Caco-2 (cell line): ENCODE measurements around the gene STUM. TPM values are rescaled to one million over a fixed set of nuclear protein-coding genes. Genes with fewer than 3 reads are reported as not detected.

Experiments
- BruUV-seq: library from RNA; stranded (reverse); fragments of 400-500 nt; replicated peaks from 2 replicates; lab custom pipeline; 2021; lab: Mats Ljungman, UMichigan
- CTCF ChIA-PET: fragments of 300-600 bp; sonication (Branson Sonifier 250); formaldehyde crosslinking; loops from one replicate; lab custom pipeline; 2022; ENCODE audit warnings: antibody characterized with exemption; lab: Charles Lee
- POLR2A ChIA-PET: fragments of 300-600 bp; sonication (Branson Sonifier 250); formaldehyde crosslinking; loops from one replicate; lab custom pipeline; 2022; ENCODE audit warnings: antibody characterized with exemption; lab: Charles Lee
- DNase-seq, 2 experiments: peaks; one replicate each; pipeline versions ENCODE4 v3.0.0 to v3.0.0-alpha.2; 2020 to 2022
- H3K27me3 ChIP-seq: replicated peaks from 2 replicates; pipeline ENCODE4 v1.6.0; 2011; ENCODE audit warnings: low read length; ENCODE audit not compliant: control insufficient read depth, insufficient read depth
- H3K36me3 ChIP-seq: 2 replicates; pipeline ENCODE4 v1.5.1; 2011; ENCODE audit warnings: low read length; ENCODE audit not compliant: control insufficient read depth, insufficient read depth
- H3K4me1 ChIP-seq: fragments of 250-450 bp; sonication (Bioruptor Pico); 2 replicates; pipeline ENCODE4 v1.5.1; 2020; ENCODE audit warnings: mild to moderate bottlenecking
- H3K4me3 ChIP-seq: 2 replicates; pipeline ENCODE4 v1.5.1; 2011; ENCODE audit warnings: low read depth, mild to moderate bottlenecking, control low read depth, low read length
- H3K9me3 ChIP-seq: fragments of 250-450 bp; sonication (Bioruptor Pico); 2 replicates; pipeline ENCODE4 v1.5.1; 2020; ENCODE audit warnings: mild to moderate bottlenecking, moderate library complexity
- H3K27ac Mint-ChIP-seq: one replicate; pipeline ENCODE4 v1.8.0; 2022; ENCODE audit warnings: mixed read lengths; ENCODE audit not compliant: unreplicated experiment
- H3K27me3 Mint-ChIP-seq: one replicate; pipeline ENCODE4 v1.8.0; 2022; ENCODE audit warnings: mixed read lengths; ENCODE audit not compliant: insufficient read depth, unreplicated experiment
- H3K36me3 Mint-ChIP-seq: one replicate; pipeline ENCODE4 v1.8.0; 2022; ENCODE audit warnings: mild to moderate bottlenecking, mixed read lengths; ENCODE audit not compliant: insufficient read depth, unreplicated experiment
- H3K4me1 Mint-ChIP-seq: one replicate; pipeline ENCODE4 v1.8.0; 2022; ENCODE audit warnings: low read depth, mixed read lengths; ENCODE audit not compliant: unreplicated experiment
- H3K4me3 Mint-ChIP-seq: one replicate; pipeline ENCODE4 v1.8.0; 2022; ENCODE audit warnings: mild to moderate bottlenecking, moderate library complexity, mixed read lengths; ENCODE audit not compliant: unreplicated experiment
- H3K9me3 Mint-ChIP-seq: one replicate; pipeline ENCODE4 v1.8.0; 2022; ENCODE audit warnings: mixed read lengths; ENCODE audit not compliant: unreplicated experiment
- CTCF ChIP-seq, 2 experiments: fragments of 200-600 bp in 1 of 2; IDR thresholded peaks; 1 replicate in 1 of 2; 2 replicates in 1 of 2; pipeline versions ENCODE4 v1.5.1 to v1.8.0; 2011 to 2022; ENCODE audit warnings: antibody characterized with exemption in 1 of 2, control low read depth in 1 of 2, inconsistent platforms in 1 of 2, low read depth in 1 of 2, low read length in 1 of 2, mild to moderate bottlenecking in 1 of 2, moderate library complexity in 1 of 2; ENCODE audit not compliant: insufficient read depth in 1 of 2, severe bottlenecking in 1 of 2, unreplicated experiment in 1 of 2
- intact Hi-C: fragments of 100-400 bp; cut with micrococcal nuclease; formaldehyde crosslinking; loops from one replicate; pipeline ENCODE4 v1.10.0; 2022; ENCODE audit not compliant: unreplicated experiment
- total RNA-seq: library from RNA; stranded (reverse); gene quantifications from 2 replicates; pipeline ENCODE4 v1.2.3, GENCODE V29; 2022

STUM gene
- total RNA-seq, 1 experiment from 2014 or later: 1.7 TPM

GRCh38 chr1:226560243-226560642 lies 11.7 kb downstream of the STUM start:
- no TSS peak for BruUV-seq
- H3K9me3 Mint-ChIP-seq: no peaks in the 10 kb centered on the region
- H3K4me1 ChIP-seq: no peaks in the 10 kb centered on the region
- intact Hi-C loops: no loop called here
- no peak for DNase-seq
- no peaks in the 10 kb centered on the region for H3K36me3 ChIP-seq
- H3K27ac Mint-ChIP-seq: no peak overlapping the region
- no peak overlapping the region for H3K4me3 Mint-ChIP-seq
- no peaks in the 10 kb centered on the region for H3K36me3 Mint-ChIP-seq
- CTCF ChIA-PET: no interaction called here
- H3K4me1 Mint-ChIP-seq: no peaks in the 10 kb centered on the region
- peaks cover 6% of the 10 kb centered on the region for H3K27me3 Mint-ChIP-seq
- no peaks in the 10 kb centered on the region for H3K9me3 ChIP-seq
- no peak for TF ChIP-seq CTCF (IDR thresholded peaks at IDR 0.05; ENCODE audit: insufficient read depth in 1 of 2, low read depth in 1 of 2, low read length in 1 of 2, severe bottlenecking in 1 of 2, unreplicated experiment in 1 of 2)
- POLR2A ChIA-PET: no interaction called here
- no peak overlapping the region for H3K4me3 ChIP-seq
- H3K27me3 ChIP-seq: no peaks in the 10 kb centered on the region

- no peak overlapping the region for H3K4me3 Mint-ChIP-seq
- H3K9me3 ChIP-seq: no peaks in the 10 kb centered on the region
- H3K27me3 Mint-ChIP-seq: no peaks in the 10 kb centered on the region
- ChIA-PET POLR2A (no interaction called here), CTCF (interaction anchor here (0.6 kb wide), 1 partner anchor 44 kb away, joined by 3 read pairs; no protein-coding TSS in a partner anchor)
- BruUV-seq: no TSS peak
- no peaks in the 10 kb centered on the region for H3K36me3 Mint-ChIP-seq
- H3K4me1 Mint-ChIP-seq: no peaks in the 10 kb centered on the region
- no peak overlapping the region for H3K27ac Mint-ChIP-seq
- H3K9me3 Mint-ChIP-seq: no peaks in the 10 kb centered on the region
- no peak for TF ChIP-seq CTCF (IDR thresholded peaks at IDR 0.05; ENCODE audit: insufficient read depth in 1 of 2, low read depth in 1 of 2, low read length in 1 of 2, severe bottlenecking in 1 of 2, unreplicated experiment in 1 of 2)
- no peak overlapping the region for H3K4me3 ChIP-seq
- intact Hi-C loops: no loop called here
- H3K27me3 ChIP-seq: no peaks in the 10 kb centered on the region
- no peaks in the 10 kb centered on the region for H3K36me3 ChIP-seq
- DNase-seq: no peak
- H3K4me1 ChIP-seq: no peaks in the 10 kb centered on the region
These were observed 14.4 kb downstream of the STUM start for GRCh38 chr1:226562989-226563388.

- Histone ChIP-seq H3K36me3 (no peaks in the 10 kb centered on the region), H3K9me3 (no peaks in the 10 kb centered on the region), H3K4me3 (no peak overlapping the region), H3K4me1 (no peaks in the 10 kb centered on the region), H3K27me3 (no peaks in the 10 kb centered on the region)
- intact Hi-C loops: no loop called here
- CTCF ChIA-PET: no interaction called here
- Mint-ChIP-seq H3K4me1 (no peaks in the 10 kb centered on the region), H3K27ac (no peak overlapping the region), H3K27me3 (no peaks in the 10 kb centered on the region), H3K9me3 (no peaks in the 10 kb centered on the region), H3K36me3 (no peaks in the 10 kb centered on the region), H3K4me3 (no peak overlapping the region)
- no TSS peak for BruUV-seq
- TF ChIP-seq CTCF (IDR thresholded peaks at IDR 0.05; ENCODE audit: insufficient read depth in 1 of 2, low read depth in 1 of 2, low read length in 1 of 2, severe bottlenecking in 1 of 2, unreplicated experiment in 1 of 2): no peak
- POLR2A ChIA-PET: no interaction called here
- DNase-seq: no peak
These were observed 15.1 kb downstream of the STUM start for GRCh38 chr1:226563666-226564065.
